Parathyroid adenoma (tissue), 2 donors: ENCODE measurements around the gene CYB5A.
A peak's percentile ranks its signal among the peaks of the same experiment; 100 is the strongest.

Experiments used
- H2AFZ ChIP-seq: fragments of 300-600 bp; sonication (generic); one replicate; pipeline ENCODE4 v1.7.0; 2017; ENCODE audit warnings: antibody characterized with exemption, mild to moderate bottlenecking
- H3K27ac ChIP-seq: fragments of 300-600 bp; sonication (generic); one replicate; pipeline ENCODE4 v1.7.0; 2017
- H3K27me3 ChIP-seq: fragments of 300-600 bp; sonication (generic); one replicate; pipeline ENCODE4 v1.7.0; 2017; ENCODE audit warnings: low read length; ENCODE audit not compliant: control insufficient read depth, insufficient read depth
- H3K36me3 ChIP-seq: fragments of 300-600 bp; sonication (generic); one replicate; pipeline ENCODE4 v1.7.0; 2017; ENCODE audit warnings: low read length; ENCODE audit not compliant: control insufficient read depth, insufficient read depth
- H3K4me1 ChIP-seq: fragments of 300-600 bp; sonication (generic); one replicate; pipeline ENCODE4 v1.7.0; 2017; ENCODE audit warnings: control low read depth
- H3K4me2 ChIP-seq: fragments of 300-600 bp; sonication (generic); one replicate; pipeline ENCODE4 v1.7.0; 2017; ENCODE audit warnings: low read length
- H3K4me3 ChIP-seq: fragments of 300-600 bp; sonication (generic); one replicate; pipeline ENCODE4 v1.7.0; 2017; ENCODE audit warnings: low read depth, low read length
- H3K79me2 ChIP-seq: fragments of 300-600 bp; sonication (generic); one replicate; pipeline ENCODE4 v1.7.0; 2017; ENCODE audit warnings: control low read depth
- H3K9ac ChIP-seq: fragments of 300-600 bp; sonication (generic); one replicate; pipeline ENCODE4 v1.7.0; 2017; ENCODE audit warnings: mild to moderate bottlenecking
- H3K9me3 ChIP-seq: fragments of 300-600 bp; sonication (generic); one replicate; pipeline ENCODE4 v1.7.0; 2017; ENCODE audit warnings: low read length; ENCODE audit not compliant: control insufficient read depth
- TF ChIP-seq, protein P1 (sequence below): fragments of 300-600 bp; sonication (generic); IDR thresholded peaks from one replicate; pipeline ENCODE4 v1.7.0; 2017; ENCODE audit warnings: antibody characterized with exemption, mild to moderate bottlenecking
- donor health status: primary hyperparathyroidism.

CYB5A gene

DNA sequence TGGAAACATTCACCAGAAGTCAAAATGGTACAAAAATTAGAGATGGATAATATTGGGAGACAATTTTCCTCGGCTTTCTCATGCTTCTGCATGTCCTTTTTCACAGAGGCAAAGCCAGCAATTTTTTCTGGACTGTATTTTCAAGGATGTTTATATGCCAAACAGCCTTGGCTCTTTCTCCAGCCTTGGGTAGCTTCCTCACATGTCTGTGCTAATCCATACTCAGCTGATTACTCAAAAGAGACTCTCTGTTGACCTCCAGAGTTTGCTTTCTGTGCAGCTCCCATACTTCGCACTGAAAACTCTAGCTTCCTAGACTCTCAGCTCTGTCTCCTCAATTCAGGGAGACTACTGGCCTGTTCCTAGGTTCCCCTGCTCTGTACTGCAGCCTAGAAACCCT lies 34.5 kb upstream of the CYB5A start:
- no peak overlapping the region for H3K4me3 ChIP-seq
- no peaks in the 10 kb centered on the region for H3K4me1 ChIP-seq
- H3K9me3 ChIP-seq: no peaks in the 10 kb centered on the region
- no peak overlapping the region for H3K9ac ChIP-seq
- peak overlapping the region; percentile 13 for H2AFZ ChIP-seq
- H3K36me3 ChIP-seq: no peaks in the 10 kb centered on the region
- no peaks in the 10 kb centered on the region for H3K27me3 ChIP-seq
- H3K4me2 ChIP-seq: no peak overlapping the region
- no peak overlapping the region for H3K27ac ChIP-seq
- TF ChIP-seq, protein P1, sequence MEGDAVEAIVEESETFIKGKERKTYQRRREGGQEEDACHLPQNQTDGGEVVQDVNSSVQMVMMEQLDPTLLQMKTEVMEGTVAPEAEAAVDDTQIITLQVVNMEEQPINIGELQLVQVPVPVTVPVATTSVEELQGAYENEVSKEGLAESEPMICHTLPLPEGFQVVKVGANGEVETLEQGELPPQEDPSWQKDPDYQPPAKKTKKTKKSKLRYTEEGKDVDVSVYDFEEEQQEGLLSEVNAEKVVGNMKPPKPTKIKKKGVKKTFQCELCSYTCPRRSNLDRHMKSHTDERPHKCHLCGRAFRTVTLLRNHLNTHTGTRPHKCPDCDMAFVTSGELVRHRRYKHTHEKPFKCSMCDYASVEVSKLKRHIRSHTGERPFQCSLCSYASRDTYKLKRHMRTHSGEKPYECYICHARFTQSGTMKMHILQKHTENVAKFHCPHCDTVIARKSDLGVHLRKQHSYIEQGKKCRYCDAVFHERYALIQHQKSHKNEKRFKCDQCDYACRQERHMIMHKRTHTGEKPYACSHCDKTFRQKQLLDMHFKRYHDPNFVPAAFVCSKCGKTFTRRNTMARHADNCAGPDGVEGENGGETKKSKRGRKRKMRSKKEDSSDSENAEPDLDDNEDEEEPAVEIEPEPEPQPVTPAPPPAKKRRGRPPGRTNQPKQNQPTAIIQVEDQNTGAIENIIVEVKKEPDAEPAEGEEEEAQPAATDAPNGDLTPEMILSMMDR: no peak
- H3K79me2 ChIP-seq: no peaks in the 10 kb centered on the region

- Histone ChIP-seq H3K9me3 (no peaks in the 10 kb centered on the region), H3K4me3 (no peak overlapping the region), H3K27ac (no peak overlapping the region), H3K4me1 (peaks cover 10% of the 10 kb centered on the region), H3K79me2 (no peaks in the 10 kb centered on the region), H2AFZ (peak overlapping the region; percentile 41), H3K27me3 (no peaks in the 10 kb centered on the region), H3K36me3 (no peaks in the 10 kb centered on the region), H3K4me2 (no peak overlapping the region), H3K9ac (no peak overlapping the region)
- TF ChIP-seq, protein P1: no peak
These were observed 24.8 kb upstream of the CYB5A start for GRCh38 chr18:74316257-74317170.

DNA sequence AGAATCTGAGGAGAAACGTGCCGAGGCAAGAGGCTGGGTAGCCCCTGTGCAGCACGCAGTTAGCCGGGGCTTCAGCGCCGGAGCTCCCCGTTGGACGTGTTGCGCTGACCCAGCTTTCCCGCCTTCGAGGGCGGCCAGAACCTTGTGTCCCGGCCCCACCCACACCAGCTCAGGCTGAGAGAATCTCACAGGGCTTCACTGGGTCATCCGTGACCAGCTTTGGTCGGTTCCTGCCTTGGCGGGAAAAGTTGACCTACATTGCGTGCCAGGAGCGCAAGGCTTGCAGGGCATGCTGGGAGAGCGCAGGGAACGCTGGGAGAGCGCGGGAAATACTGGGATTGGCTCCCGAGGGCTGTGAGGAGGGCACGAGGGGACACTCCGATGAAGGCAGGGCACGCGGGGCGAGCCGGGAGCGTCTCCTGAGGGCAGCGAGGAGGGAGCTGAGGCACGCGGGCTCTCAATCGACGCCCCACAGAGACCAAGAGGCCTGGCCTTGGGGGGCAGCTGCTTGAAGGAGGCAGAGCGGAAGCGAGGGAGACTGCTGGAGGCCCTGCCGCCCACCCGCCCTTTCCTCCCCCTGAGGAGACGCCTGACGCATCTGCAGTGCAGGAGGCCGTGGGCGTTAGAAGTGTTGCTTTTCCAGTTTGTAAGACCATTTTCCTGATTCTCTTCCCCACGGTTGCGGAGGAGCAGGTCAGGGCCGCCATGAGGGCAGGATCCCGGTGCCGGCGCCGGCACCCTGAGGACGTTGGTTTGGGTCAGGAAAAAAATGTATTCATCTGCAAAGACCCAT lies 23.9 kb upstream of the CYB5A start, which contains the start of gene C18orf63:
Gene C18orf63 (plus strand): TSS at position 376 of the 793 bp plus-strand sequence. CDS start 2,027 bp downstream, outside the sequence.
- Histone ChIP-seq H3K4me2 (no peak within 1 kb of the TSS), H3K9ac (no peak within 1 kb of the TSS), H2AFZ (peak within 1 kb of the TSS; percentile 41), H3K9me3 (no peaks in the 10 kb centered on the region), H3K36me3 (no peaks in the 10 kb centered on the region), H3K4me1 (peaks cover 18% of the 10 kb centered on the region), H3K79me2 (no peaks in the 10 kb centered on the region), H3K27me3 (no peaks in the 10 kb centered on the region), H3K4me3 (no peak within 1 kb of the TSS), H3K27ac (no peak within 1 kb of the TSS)
- TF ChIP-seq, protein P1: no peak

DNA sequence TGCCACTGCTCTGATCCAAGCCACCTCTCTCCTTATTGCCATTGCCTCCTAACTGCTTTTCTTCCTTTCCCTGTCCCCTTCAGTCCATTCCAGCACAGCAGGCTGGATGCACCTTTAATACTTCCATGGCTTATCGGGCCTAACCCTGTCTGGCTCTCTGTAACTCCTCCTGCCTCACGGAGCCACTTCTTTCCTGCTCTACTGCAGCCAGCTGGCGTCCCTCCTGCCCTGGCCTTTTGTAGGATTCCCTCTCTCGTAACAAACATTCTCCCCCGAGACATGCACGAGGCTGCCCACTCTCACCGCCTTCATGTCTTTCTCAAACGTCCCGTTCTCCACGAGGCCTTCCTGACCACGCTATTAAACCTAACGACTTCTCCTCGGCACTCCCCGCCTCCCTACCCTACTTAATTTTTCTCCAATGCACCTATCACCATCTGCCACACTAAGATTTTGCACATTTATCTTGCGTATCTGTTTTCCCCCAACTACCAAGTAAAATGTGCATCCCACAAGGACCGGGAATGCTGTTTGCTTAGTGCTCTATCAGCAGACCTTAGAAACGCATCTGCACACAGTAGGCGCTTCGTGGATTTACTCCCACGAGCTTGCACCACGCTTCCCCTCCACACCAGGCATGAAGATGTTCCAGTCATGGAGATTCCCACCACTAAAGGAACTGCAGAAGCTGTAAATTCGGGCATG lies 23.1 kb upstream of the CYB5A start:
- TF ChIP-seq, protein P1: no peak
- H2AFZ ChIP-seq: no peak overlapping the region
- H3K27me3 ChIP-seq: no peaks in the 10 kb centered on the region
- no peak overlapping the region for H3K4me2 ChIP-seq
- peaks cover 24% of the 10 kb centered on the region for H3K4me1 ChIP-seq
- no peaks in the 10 kb centered on the region for H3K9me3 ChIP-seq
- H3K36me3 ChIP-seq: no peaks in the 10 kb centered on the region
- no peak overlapping the region for H3K4me3 ChIP-seq
- H3K27ac ChIP-seq: no peak overlapping the region
- H3K79me2 ChIP-seq: no peaks in the 10 kb centered on the region
- H3K9ac ChIP-seq: no peak overlapping the region
